ENCODE data around the gene PPP1R10. TPM values are rescaled to one million over a fixed set of nuclear protein-coding genes. Genes with fewer than 3 reads are reported as not detected.

The PPP1R10 gene
- total and polyA plus RNA-seq, 3 experiments from 2014 or later: 27.3 to 117 (median 115) TPM

DNA sequence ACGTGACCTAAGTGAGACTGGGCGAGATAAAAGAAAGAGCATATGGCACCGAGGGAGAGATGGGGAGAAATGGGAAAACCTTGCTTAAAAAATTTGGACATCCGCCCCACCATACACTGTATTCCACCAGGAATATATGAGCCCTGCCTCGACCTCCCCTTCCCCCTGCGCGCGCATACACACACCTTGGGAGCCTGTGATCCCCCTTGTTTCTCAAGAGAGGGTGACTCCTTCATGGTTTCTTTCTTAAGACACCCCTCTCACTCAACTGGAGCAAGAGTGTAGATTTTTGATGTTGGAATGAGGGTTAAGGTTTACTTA, 45.3 kb downstream of the PPP1R10 start:
- Histone ChIP-seq H3K36me3 (ENCODE audit: insufficient read depth, low read length) (peaks cover 3% of the 10 kb centered on the region), H3K4me3 (ENCODE audit: low read length) (peak overlapping the region; percentile 92), H3K27me3 (ENCODE audit: insufficient read depth, low read length, poor library complexity, severe bottlenecking) (no peaks in the 10 kb centered on the region), H3K9me3 (ENCODE audit: low read length) (no peaks in the 10 kb centered on the region), H3K4me1 (ENCODE audit: insufficient read depth, low read length) (peaks cover 53% of the 10 kb centered on the region), H3K27ac (ENCODE audit: low read depth, low read length) (peak overlapping the region; percentile 94)
- Mint-ChIP-seq H3K36me3 (peaks cover 0 to 30% (median 3%) of the 10 kb centered on the region in 3 donors), H3K4me3 (peak overlapping the region; percentile 92 to 100 (median 98)), H3K27me3 (no peaks in the 10 kb centered on the region), H3K27ac (peak overlapping the region; percentile 96 to 100 (median 100)), H3K9me3 (no peaks in the 10 kb centered on the region), H3K4me1 (peaks cover 66 to 78% (median 73%) of the 10 kb centered on the region in 3 donors)
- CTCF ChIA-PET: interaction anchor here (0.7 to 2.4 kb wide), 10 partner anchors 14 to 159 kb away, joined by 3 to 12 read pairs (median 3); partner anchors contain the start of genes DHX16, MRPS18B and PRR3
- DNase-seq: no peak
- POLR2A ChIA-PET: interaction anchor here (0.6 to 2.8 kb wide), 11 partner anchors 10 to 89 kb away, joined by 3 to 32 read pairs (median 8); partner anchors contain the start of genes GNL1, MRPS18B, PPP1R10 and PRR3

DNA sequence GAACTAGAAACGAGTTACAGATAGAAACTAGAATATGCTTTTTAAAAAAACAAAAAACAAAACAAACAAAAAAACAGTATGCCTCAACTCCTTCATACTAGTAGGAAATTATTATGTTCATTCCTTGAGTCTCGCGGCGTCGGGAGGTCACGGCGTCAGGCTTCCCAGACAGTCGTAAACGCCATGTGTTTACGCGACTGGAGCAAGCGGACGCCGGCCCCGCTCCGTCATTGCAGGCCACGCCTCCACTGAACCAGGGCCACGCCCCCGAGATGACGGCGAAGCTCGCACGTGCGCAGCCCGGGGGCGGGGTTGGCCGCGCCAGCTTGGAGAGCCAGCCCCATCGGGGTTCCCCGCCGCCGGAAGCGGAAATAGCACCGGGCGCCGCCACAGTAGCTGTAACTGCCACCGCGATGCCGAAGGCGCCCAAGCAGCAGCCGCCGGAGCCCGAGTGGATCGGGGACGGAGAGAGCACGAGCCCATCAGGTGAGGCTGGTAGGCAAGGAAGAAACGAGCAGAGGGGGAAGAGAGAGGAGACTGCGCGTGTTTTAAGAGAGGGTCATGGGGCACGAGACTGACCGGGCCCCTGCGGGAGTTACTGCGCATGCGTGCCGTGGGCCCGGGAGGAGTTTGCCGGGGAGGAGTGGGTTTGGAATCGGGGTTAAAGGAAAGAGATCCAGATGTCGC, 45.8 kb downstream of the PPP1R10 start, which contains the start of gene ABCF1:
Gene ABCF1, plus strand, starts transcription at position 368 of the 687 bp plus-strand sequence. Its CDS starts 46 bp downstream, at position 414.
- peak within 1 kb of the TSS; percentile 94 for H3K27ac ChIP-seq (ENCODE audit: low read depth, low read length)
- peaks cover 0 to 26% (median 0%) of the 10 kb centered on the region in 3 donors for H3K36me3 Mint-ChIP-seq
- H3K4me1 ChIP-seq (ENCODE audit: insufficient read depth, low read length): peaks cover 53% of the 10 kb centered on the region
- peak; percentile 99 to 100 (median 99) for DNase-seq
- H3K27me3 ChIP-seq (ENCODE audit: insufficient read depth, low read length, poor library complexity, severe bottlenecking): no peaks in the 10 kb centered on the region
- H3K9me3 ChIP-seq (ENCODE audit: low read length): no peaks in the 10 kb centered on the region
- peaks cover 63 to 73% (median 69%) of the 10 kb centered on the region in 3 donors for H3K4me1 Mint-ChIP-seq
- ChIA-PET POLR2A (interaction anchor here (0.6 to 2.8 kb wide), 13 partner anchors 9 to 1833 kb away, joined by 3 to 32 read pairs (median 6); partner anchors contain the start of genes GNL1, MRPS18B, PPP1R10 and PRR3), CTCF (interaction anchor here (0.7 to 2.4 kb wide), 12 partner anchors 9 to 160 kb away, joined by 3 to 12 read pairs (median 3); partner anchors contain the start of genes DHX16, MRPS18B and PRR3)
- no peaks in the 10 kb centered on the region for H3K36me3 ChIP-seq (ENCODE audit: insufficient read depth, low read length)
- peak within 1 kb of the TSS; percentile 92 to 100 (median 98) for H3K4me3 Mint-ChIP-seq
- no peaks in the 10 kb centered on the region for H3K27me3 Mint-ChIP-seq
- no peaks in the 10 kb centered on the region for H3K9me3 Mint-ChIP-seq
- peak within 1 kb of the TSS; percentile 92 for H3K4me3 ChIP-seq (ENCODE audit: low read length)
- H3K27ac Mint-ChIP-seq: peak within 1 kb of the TSS; percentile 96 to 100 (median 100)

- peak overlapping the region; percentile 92 for H3K4me3 ChIP-seq (ENCODE audit: low read length)
- peaks cover 51% of the 10 kb centered on the region for H3K4me1 ChIP-seq (ENCODE audit: insufficient read depth, low read length)
- DNase-seq: no peak
- CTCF ChIA-PET: interaction anchor here (0.7 to 2.4 kb wide), 12 partner anchors 9 to 160 kb away, joined by 3 to 12 read pairs (median 3); partner anchors contain the start of genes DHX16, MRPS18B and PRR3
- H3K27ac Mint-ChIP-seq: peak overlapping the region; percentile 96 to 100 (median 100)
- H3K4me1 Mint-ChIP-seq: peaks cover 63 to 69% (median 69%) of the 10 kb centered on the region in 3 donors
- H3K27ac ChIP-seq (ENCODE audit: low read depth, low read length): peak overlapping the region; percentile 94
- POLR2A ChIA-PET: interaction anchor here (0.7 to 2.8 kb wide), 14 partner anchors 9 to 1834 kb away, joined by 3 to 32 read pairs (median 6); partner anchors contain the start of genes GNL1, MRPS18B, PPP1R10 and PRR3
- H3K27me3 Mint-ChIP-seq: no peaks in the 10 kb centered on the region
- H3K4me3 Mint-ChIP-seq: peak overlapping the region; percentile 92 to 100 (median 98)
- peaks cover 0 to 25% (median 0%) of the 10 kb centered on the region in 3 donors for H3K36me3 Mint-ChIP-seq
- no peaks in the 10 kb centered on the region for H3K9me3 Mint-ChIP-seq
- no peaks in the 10 kb centered on the region for H3K36me3 ChIP-seq (ENCODE audit: insufficient read depth, low read length)
- no peaks in the 10 kb centered on the region for H3K27me3 ChIP-seq (ENCODE audit: insufficient read depth, low read length, poor library complexity, severe bottlenecking)
- no peaks in the 10 kb centered on the region for H3K9me3 ChIP-seq (ENCODE audit: low read length)
Measured at GRCh38 chr6:30570740-30571074, 46.3 kb downstream of the PPP1R10 start.

GRCh38 chr6:30570263-30570662, 46.8 kb downstream of the PPP1R10 start:
- Mint-ChIP-seq H3K9me3 (no peaks in the 10 kb centered on the region), H3K36me3 (peaks cover 0 to 22% (median 0%) of the 10 kb centered on the region in 3 donors), H3K4me3 (peak overlapping the region; percentile 92 to 100 (median 98)), H3K27me3 (no peaks in the 10 kb centered on the region), H3K27ac (peak overlapping the region; percentile 96 to 100 (median 100)), H3K4me1 (peaks cover 62 to 67% (median 66%) of the 10 kb centered on the region in 3 donors)
- Histone ChIP-seq H3K9me3 (ENCODE audit: low read length) (no peaks in the 10 kb centered on the region), H3K4me3 (ENCODE audit: low read length) (peak overlapping the region; percentile 92), H3K27me3 (ENCODE audit: insufficient read depth, low read length, poor library complexity, severe bottlenecking) (no peaks in the 10 kb centered on the region), H3K36me3 (ENCODE audit: insufficient read depth, low read length) (no peaks in the 10 kb centered on the region), H3K4me1 (ENCODE audit: insufficient read depth, low read length) (peaks cover 47% of the 10 kb centered on the region), H3K27ac (ENCODE audit: low read depth, low read length) (peak overlapping the region; percentile 94)
- no peak for DNase-seq
- ChIA-PET POLR2A (interaction anchor here (0.7 to 2.8 kb wide), 10 partner anchors 8 to 1834 kb away, joined by 3 to 32 read pairs (median 8); partner anchors contain the start of genes GNL1, MRPS18B, PPP1R10 and PRR3), CTCF (interaction anchor here (0.6 to 2.4 kb wide), 8 partner anchors 13 to 152 kb away, joined by 3 to 12 read pairs (median 4); partner anchors contain the start of genes MRPS18B and PRR3)

DNA sequence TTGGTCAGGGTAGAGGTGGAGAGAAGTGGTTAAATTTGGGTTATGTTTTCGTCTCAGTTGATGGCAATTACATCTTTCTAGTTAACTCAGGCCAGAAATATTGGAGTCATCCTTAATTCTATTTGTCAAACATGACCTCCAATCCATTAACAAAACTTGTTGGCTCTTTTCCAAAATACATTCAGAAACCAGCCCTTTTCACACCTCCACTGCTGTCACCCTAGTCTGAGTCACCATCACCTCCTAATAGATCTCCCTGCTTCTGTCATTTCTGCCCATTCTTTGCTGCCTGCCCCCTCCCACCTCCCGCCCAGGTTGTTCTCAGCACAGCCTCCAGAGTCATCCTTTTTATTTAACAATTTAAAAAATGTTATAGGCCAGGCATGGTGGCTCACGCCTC, 48.8 kb downstream of the PPP1R10 start:
- Histone ChIP-seq H3K36me3 (ENCODE audit: insufficient read depth, low read length) (peaks cover 2% of the 10 kb centered on the region), H3K9me3 (ENCODE audit: low read length) (no peaks in the 10 kb centered on the region), H3K4me3 (ENCODE audit: low read length) (no peak overlapping the region), H3K27me3 (ENCODE audit: insufficient read depth, low read length, poor library complexity, severe bottlenecking) (no peaks in the 10 kb centered on the region), H3K4me1 (ENCODE audit: insufficient read depth, low read length) (peaks cover 30% of the 10 kb centered on the region), H3K27ac (ENCODE audit: low read depth, low read length) (no peak overlapping the region)
- ChIA-PET CTCF (no interaction called here), POLR2A (interaction anchor here (0.7 kb wide), 1 partner anchor 163 kb away, joined by 3 read pairs; no protein-coding TSS in a partner anchor)
- Mint-ChIP-seq H3K4me1 (peaks cover 45 to 48% (median 48%) of the 10 kb centered on the region in 3 donors), H3K27me3 (no peaks in the 10 kb centered on the region), H3K36me3 (peaks cover 0 to 11% (median 0%) of the 10 kb centered on the region in 3 donors), H3K27ac (peak overlapping the region in 6 of 8 donors; percentile 45 to 85 (median 71)), H3K9me3 (no peaks in the 10 kb centered on the region), H3K4me3 (peak overlapping the region in 5 of 7 donors; percentile 28 to 80 (median 54))
- peak in 3 of 5 donors; percentile 40 to 74 (median 41) for DNase-seq

- Mint-ChIP-seq H3K36me3 (peaks cover 5 to 18% (median 6%) of the 10 kb centered on the region in 3 donors), H3K27me3 (no peaks in the 10 kb centered on the region), H3K9me3 (no peaks in the 10 kb centered on the region), H3K4me3 (peak overlapping the region in 1 of 7 donors; percentile 69), H3K4me1 (peaks cover 22 to 31% (median 26%) of the 10 kb centered on the region in 3 donors), H3K27ac (peak overlapping the region in 3 of 8 donors; percentile 23 to 70 (median 45))
- Histone ChIP-seq H3K36me3 (ENCODE audit: insufficient read depth, low read length) (peaks cover 11% of the 10 kb centered on the region), H3K9me3 (ENCODE audit: low read length) (no peaks in the 10 kb centered on the region), H3K27me3 (ENCODE audit: insufficient read depth, low read length, poor library complexity, severe bottlenecking) (no peaks in the 10 kb centered on the region), H3K4me3 (ENCODE audit: low read length) (no peak overlapping the region), H3K4me1 (ENCODE audit: insufficient read depth, low read length) (peaks cover 14% of the 10 kb centered on the region), H3K27ac (ENCODE audit: low read depth, low read length) (no peak overlapping the region)
- ChIA-PET POLR2A (interaction anchor here (0.6 to 1.1 kb wide), 2 partner anchors 8 to 115 kb away, joined by 3 to 6 read pairs; partner anchors contain the start of gene PRR3), CTCF (interaction anchor here (0.9 to 2.2 kb wide), 4 partner anchors 12 to 30 kb away, joined by 3 to 6 read pairs (median 5); no protein-coding TSS in a partner anchor)
- DNase-seq: no peak
Measured at GRCh38 chr6:30565772-30566171, 51.3 kb downstream of the PPP1R10 start.

DNA sequence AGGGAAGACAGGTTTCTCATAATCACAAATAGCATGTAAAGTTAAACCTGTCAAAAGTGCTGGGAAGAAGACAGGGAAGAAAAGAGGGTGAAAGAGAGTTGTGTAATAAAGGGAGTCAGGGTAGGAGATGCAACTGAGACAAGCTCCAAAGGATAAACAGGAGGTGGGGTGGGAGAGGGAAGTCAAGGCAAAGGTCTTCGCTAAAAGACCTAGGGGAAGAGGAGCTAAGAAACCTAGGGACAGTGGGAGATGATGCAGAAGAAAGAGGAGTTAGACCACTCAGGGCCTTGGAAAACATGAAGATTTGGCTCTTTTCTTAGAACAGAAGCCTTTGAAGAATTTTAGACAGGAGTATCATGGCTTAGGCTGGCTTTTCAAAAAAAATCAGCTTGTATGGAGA, 52.9 kb downstream of the PPP1R10 start:
- no peak for DNase-seq
- H3K4me3 ChIP-seq (ENCODE audit: low read length): no peak overlapping the region
- no peaks in the 10 kb centered on the region for H3K9me3 ChIP-seq (ENCODE audit: low read length)
- Mint-ChIP-seq H3K4me3 (peak overlapping the region in 1 of 7 donors; percentile 12), H3K4me1 (peaks cover 7 to 26% (median 22%) of the 10 kb centered on the region in 3 donors), H3K27ac (peak overlapping the region in 5 of 8 donors; percentile 2 to 51 (median 17)), H3K36me3 (peaks cover 5 to 25% (median 6%) of the 10 kb centered on the region in 3 donors), H3K9me3 (no peaks in the 10 kb centered on the region), H3K27me3 (no peaks in the 10 kb centered on the region)
- peaks cover 4% of the 10 kb centered on the region for H3K4me1 ChIP-seq (ENCODE audit: insufficient read depth, low read length)
- ChIA-PET POLR2A (no interaction called here), CTCF (interaction anchor here (1.0 to 2.1 kb wide), 3 partner anchors 13 to 34 kb away, joined by 3 to 8 read pairs (median 4); no protein-coding TSS in a partner anchor)
- no peak overlapping the region for H3K27ac ChIP-seq (ENCODE audit: low read depth, low read length)
- H3K27me3 ChIP-seq (ENCODE audit: insufficient read depth, low read length, poor library complexity, severe bottlenecking): no peaks in the 10 kb centered on the region
- H3K36me3 ChIP-seq (ENCODE audit: insufficient read depth, low read length): peaks cover 11% of the 10 kb centered on the region

All from CD8-positive, alpha-beta memory T cell (primary cell).